CD4-positive, alpha-beta memory T cell (primary cell): ENCODE measurements around the gene SSH2. TPM values are rescaled to one million over a fixed set of nuclear protein-coding genes. Genes with fewer than 3 reads are reported as not detected.
A peak's percentile ranks its signal among the peaks of the same experiment; 100 is the strongest.

Experiments used
- CTCF ChIA-PET: fragments of 350-600 bp; sonication (Branson Sonifier 250); formaldehyde crosslinking; loops from one replicate; lab custom pipeline; 2021; ENCODE audit warnings: inconsistent platforms; ENCODE audit not compliant: partially characterized antibody; lab: Charles Lee
- POLR2A ChIA-PET: fragments of 350-600 bp; sonication (Branson Sonifier 250); formaldehyde crosslinking; loops from one replicate; lab custom pipeline; 2021; ENCODE audit not compliant: partially characterized antibody; lab: Charles Lee
- DNase-seq, 5 donors: peaks; one replicate each; pipeline versions ENCODE4 v3.0.0 to v3.0.0-alpha.2; 2020 to 2022; ENCODE audit warnings: mixed read lengths in 1 of 5
- H3K27ac ChIP-seq: one replicate; pipeline ENCODE4 v1.7.0; 2013; ENCODE audit warnings: low read depth, low read length
- H3K27me3 ChIP-seq: 2 replicates; pipeline ENCODE4 v1.7.0; 2013; ENCODE audit warnings: mild to moderate bottlenecking, low read length, moderate library complexity; ENCODE audit not compliant: insufficient read depth
- H3K36me3 ChIP-seq: 2 replicates; pipeline ENCODE4 v1.7.0; 2013; ENCODE audit warnings: mild to moderate bottlenecking, low read length, moderate library complexity; ENCODE audit not compliant: insufficient read depth
- H3K4me1 ChIP-seq: 2 replicates; pipeline ENCODE4 v1.7.0; 2013; ENCODE audit warnings: mild to moderate bottlenecking, low read length, moderate library complexity; ENCODE audit not compliant: insufficient read depth
- H3K4me3 ChIP-seq, 2 donors: one replicate each; pipeline ENCODE4 v1.7.0; 2013; ENCODE audit warnings: low read length in 2 of 2, mild to moderate bottlenecking in 1 of 2
- H3K9me3 ChIP-seq, 2 donors: one replicate each; pipeline ENCODE4 v1.7.0; 2013; ENCODE audit warnings: low read length in 2 of 2, control low read depth in 1 of 2; ENCODE audit not compliant: control insufficient read depth in 1 of 2
- H3K27ac Mint-ChIP-seq, 7 donors: one replicate each; pipeline ENCODE4 v1.8.0; 2020 to 2021; ENCODE audit warnings: mixed read lengths in 7 of 7, mild to moderate bottlenecking in 6 of 7, inconsistent platforms in 3 of 7, moderate library complexity in 3 of 7
- H3K27me3 Mint-ChIP-seq, 2 donors: one replicate each; pipeline ENCODE4 v1.8.0; 2020 to 2021; ENCODE audit warnings: mixed read lengths in 2 of 2
- H3K36me3 Mint-ChIP-seq, 2 donors: one replicate each; pipeline ENCODE4 v1.8.0; 2020 to 2021; ENCODE audit warnings: mixed read lengths in 2 of 2, inconsistent platforms in 1 of 2, mild to moderate bottlenecking in 1 of 2
- H3K4me1 Mint-ChIP-seq, 4 donors: one replicate each; pipeline ENCODE4 v1.8.0; 2020 to 2021; ENCODE audit warnings: mixed read lengths in 4 of 4, mild to moderate bottlenecking in 1 of 4
- H3K4me3 Mint-ChIP-seq, 8 donors: one replicate each; pipeline ENCODE4 v1.8.0; 2020 to 2021; ENCODE audit warnings: mixed read lengths in 8 of 8, mild to moderate bottlenecking in 7 of 8, moderate library complexity in 6 of 8, inconsistent platforms in 3 of 8
- H3K9me3 Mint-ChIP-seq, 8 donors: one replicate each; pipeline ENCODE4 v1.8.0; 2020 to 2021; ENCODE audit warnings: mixed read lengths in 8 of 8, mild to moderate bottlenecking in 5 of 8, inconsistent platforms in 3 of 8, moderate library complexity in 1 of 8
- intact Hi-C: fragments of 100-400 bp; cut with micrococcal nuclease; formaldehyde crosslinking; loops from one replicate; pipeline ENCODE4 v1.15.1; 2023
- polyA plus RNA-seq, 2 donors: library from polyadenylated mRNA; unstranded; fragments of 300-500 nt; fragmentation: Illumina TruSeq; gene quantifications; one replicate each; pipeline ENCODE4 v1.2.3, GENCODE V29; 2021
- total RNA-seq, 2 experiments: library from RNA; stranded (reverse); gene quantifications; one replicate each; pipeline ENCODE4 v1.2.3, GENCODE V29; 2021

Gene SSH2, protein sequence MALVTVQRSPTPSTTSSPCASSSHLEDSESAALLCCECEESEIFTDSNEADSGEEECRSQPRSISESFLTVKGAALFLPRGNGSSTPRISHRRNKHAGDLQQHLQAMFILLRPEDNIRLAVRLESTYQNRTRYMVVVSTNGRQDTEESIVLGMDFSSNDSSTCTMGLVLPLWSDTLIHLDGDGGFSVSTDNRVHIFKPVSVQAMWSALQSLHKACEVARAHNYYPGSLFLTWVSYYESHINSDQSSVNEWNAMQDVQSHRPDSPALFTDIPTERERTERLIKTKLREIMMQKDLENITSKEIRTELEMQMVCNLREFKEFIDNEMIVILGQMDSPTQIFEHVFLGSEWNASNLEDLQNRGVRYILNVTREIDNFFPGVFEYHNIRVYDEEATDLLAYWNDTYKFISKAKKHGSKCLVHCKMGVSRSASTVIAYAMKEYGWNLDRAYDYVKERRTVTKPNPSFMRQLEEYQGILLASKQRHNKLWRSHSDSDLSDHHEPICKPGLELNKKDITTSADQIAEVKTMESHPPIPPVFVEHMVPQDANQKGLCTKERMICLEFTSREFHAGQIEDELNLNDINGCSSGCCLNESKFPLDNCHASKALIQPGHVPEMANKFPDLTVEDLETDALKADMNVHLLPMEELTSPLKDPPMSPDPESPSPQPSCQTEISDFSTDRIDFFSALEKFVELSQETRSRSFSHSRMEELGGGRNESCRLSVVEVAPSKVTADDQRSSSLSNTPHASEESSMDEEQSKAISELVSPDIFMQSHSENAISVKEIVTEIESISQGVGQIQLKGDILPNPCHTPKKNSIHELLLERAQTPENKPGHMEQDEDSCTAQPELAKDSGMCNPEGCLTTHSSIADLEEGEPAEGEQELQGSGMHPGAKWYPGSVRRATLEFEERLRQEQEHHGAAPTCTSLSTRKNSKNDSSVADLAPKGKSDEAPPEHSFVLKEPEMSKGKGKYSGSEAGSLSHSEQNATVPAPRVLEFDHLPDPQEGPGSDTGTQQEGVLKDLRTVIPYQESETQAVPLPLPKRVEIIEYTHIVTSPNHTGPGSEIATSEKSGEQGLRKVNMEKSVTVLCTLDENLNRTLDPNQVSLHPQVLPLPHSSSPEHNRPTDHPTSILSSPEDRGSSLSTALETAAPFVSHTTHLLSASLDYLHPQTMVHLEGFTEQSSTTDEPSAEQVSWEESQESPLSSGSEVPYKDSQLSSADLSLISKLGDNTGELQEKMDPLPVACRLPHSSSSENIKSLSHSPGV (N-terminal part only)
- total RNA-seq (10 to 100 TPM; 68.9 to 70.4 TPM), polyA plus RNA-seq (10 to 100 TPM; 13.5 to 39.6 TPM)

DNA sequence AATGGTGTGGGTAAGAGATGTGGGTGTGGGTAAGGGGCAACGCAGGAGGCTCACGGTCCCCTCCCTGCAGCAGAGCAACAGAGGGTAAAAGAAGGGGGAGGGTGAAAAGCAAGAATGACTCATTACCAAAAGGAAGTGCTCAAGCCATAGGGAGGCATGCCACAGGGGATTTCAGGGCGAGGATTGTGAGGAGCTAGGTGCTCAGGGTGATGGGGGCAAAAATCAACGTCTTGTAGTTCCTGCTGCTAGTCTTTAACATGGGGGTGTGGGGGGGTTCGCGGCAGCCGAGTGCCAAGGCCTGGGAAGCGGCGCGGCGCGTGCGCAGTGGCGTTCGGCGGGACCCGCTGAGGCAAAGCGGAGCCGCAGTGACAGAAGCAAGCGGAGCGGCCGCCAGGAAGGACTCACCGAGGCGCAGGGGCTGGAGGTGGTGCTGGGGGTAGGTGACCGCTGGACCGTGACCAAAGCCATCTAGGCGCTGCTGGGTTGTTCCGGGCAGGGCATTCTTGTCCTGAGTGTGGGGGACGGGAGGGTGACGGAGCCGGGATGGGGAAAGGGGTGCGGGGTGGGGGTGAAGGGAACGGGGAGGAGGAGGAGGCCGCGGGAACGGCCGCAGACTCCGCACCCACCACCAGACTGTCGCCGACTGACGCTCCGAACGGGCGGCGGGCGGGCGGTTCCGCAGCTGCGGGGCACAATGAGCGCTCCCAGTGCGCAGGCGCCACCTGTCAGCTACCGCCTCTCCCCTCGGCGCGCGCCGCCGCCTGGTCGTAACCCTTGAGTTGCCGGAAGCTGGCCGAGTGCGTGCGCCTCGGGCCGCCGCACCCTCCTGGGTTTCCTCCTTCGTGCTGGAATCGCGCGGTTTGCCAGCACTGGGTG is at the start of gene SSH2:
SSH2 (minus strand) TSS at position 696 of the 876 bp plus-strand sequence; CDS start at position 468, 228 bp downstream.
- Histone ChIP-seq H3K4me3 (peak within 1 kb of the TSS; percentile 84 to 93), H3K4me1 (peaks cover 46% of the 10 kb centered on the region), H3K27ac (peak within 1 kb of the TSS; percentile 88), H3K27me3 (no peaks in the 10 kb centered on the region), H3K9me3 (no peaks in the 10 kb centered on the region), H3K36me3 (no peaks in the 10 kb centered on the region)
- H3K36me3 Mint-ChIP-seq: peaks cover 0 to 9% of the 10 kb centered on the region in 2 donors
- intact Hi-C loops: loop anchor here (1.0 to 5.0 kb wide), 5 partner anchors 37 to 539 kb away; partner anchors contain the start of genes GIT1 and TAOK1
- no peaks in the 10 kb centered on the region for H3K27me3 Mint-ChIP-seq
- H3K9me3 Mint-ChIP-seq: peaks cover 0 to 2% (median 0%) of the 10 kb centered on the region in 8 donors
- no peak within 1 kb of the TSS for H3K27ac Mint-ChIP-seq
- no peak within 1 kb of the TSS for H3K4me3 Mint-ChIP-seq
- peaks cover 17 to 37% (median 31%) of the 10 kb centered on the region in 4 donors for H3K4me1 Mint-ChIP-seq
- ChIA-PET CTCF (interaction anchor here (0.5 to 7.5 kb wide), 24 partner anchors 9 to 362 kb away, joined by 3 to 387 read pairs (median 6); partner anchors contain the start of gene EFCAB5), POLR2A (interaction anchor here (0.7 to 4.0 kb wide), 18 partner anchors 8 to 635 kb away, joined by 3 to 68 read pairs (median 6); partner anchors contain the start of genes ABHD15 and TP53I13)
- peak; percentile 85 to 92 (median 86) for DNase-seq

DNA sequence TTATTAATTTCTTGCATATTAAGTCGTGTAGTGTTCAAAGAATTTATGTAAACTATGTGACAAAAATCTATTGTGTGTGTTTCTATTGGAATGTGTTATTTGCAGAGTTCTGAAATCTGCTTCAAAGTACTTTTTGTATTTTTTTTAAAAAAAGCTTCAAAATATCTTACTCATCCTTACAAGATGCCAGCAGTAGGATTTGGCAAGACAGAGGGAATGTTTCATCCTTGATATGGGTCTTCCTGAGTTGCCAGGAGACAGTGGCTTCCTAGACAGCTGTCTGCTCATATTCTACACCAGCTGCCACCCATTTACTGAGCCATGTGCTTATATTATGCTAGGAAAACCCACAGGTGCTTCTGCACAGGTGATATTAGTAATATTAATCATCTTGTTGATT is 47.8 kb upstream of the SSH2 start:
- DNase-seq: no peak
- no peaks in the 10 kb centered on the region for H3K9me3 Mint-ChIP-seq
- POLR2A ChIA-PET: no interaction called here

DNA sequence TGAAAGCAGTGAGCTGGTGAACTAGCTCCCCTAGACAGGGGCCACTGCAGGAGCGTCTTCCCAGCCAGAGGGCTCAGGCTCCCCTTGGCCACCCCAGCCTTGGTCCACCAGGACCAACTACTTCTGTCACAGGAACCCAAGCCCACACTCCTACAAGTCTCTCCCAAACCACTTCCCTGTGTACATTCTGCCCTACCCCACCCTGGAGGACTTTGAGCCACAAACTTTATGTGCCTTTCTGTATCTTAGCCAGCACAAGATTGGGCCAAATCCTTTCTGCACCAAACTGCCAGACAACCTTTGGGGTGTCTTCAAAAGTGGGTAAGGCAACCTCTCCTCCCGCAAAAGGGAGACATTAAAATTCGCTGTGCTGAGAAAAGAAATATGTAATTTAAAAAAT is 43.0 kb upstream of the SSH2 start:
- H3K27ac Mint-ChIP-seq: no peak overlapping the region
- Histone ChIP-seq H3K36me3 (no peaks in the 10 kb centered on the region), H3K4me1 (no peaks in the 10 kb centered on the region), H3K27ac (no peak overlapping the region), H3K9me3 (no peaks in the 10 kb centered on the region), H3K4me3 (no peak overlapping the region), H3K27me3 (no peaks in the 10 kb centered on the region)
- H3K36me3 Mint-ChIP-seq: no peaks in the 10 kb centered on the region
- CTCF ChIA-PET: no interaction called here
- H3K4me3 Mint-ChIP-seq: no peak overlapping the region
- no peaks in the 10 kb centered on the region for H3K27me3 Mint-ChIP-seq
- POLR2A ChIA-PET: no interaction called here
- H3K9me3 Mint-ChIP-seq: no peaks in the 10 kb centered on the region
- DNase-seq: no peak
- intact Hi-C loops: no loop called here
- no peaks in the 10 kb centered on the region for H3K4me1 Mint-ChIP-seq

More for the DNA sequence above, 47.8 kb upstream of the SSH2 start:
- no peak overlapping the region for H3K4me3 Mint-ChIP-seq
- Histone ChIP-seq H3K27me3 (no peaks in the 10 kb centered on the region), H3K9me3 (no peaks in the 10 kb centered on the region), H3K27ac (no peak overlapping the region), H3K4me3 (no peak overlapping the region), H3K36me3 (no peaks in the 10 kb centered on the region), H3K4me1 (no peaks in the 10 kb centered on the region)
- H3K27ac Mint-ChIP-seq: no peak overlapping the region
- no peaks in the 10 kb centered on the region for H3K4me1 Mint-ChIP-seq
- no peaks in the 10 kb centered on the region for H3K27me3 Mint-ChIP-seq
- CTCF ChIA-PET: no interaction called here
- intact Hi-C loops: no loop called here
- no peaks in the 10 kb centered on the region for H3K36me3 Mint-ChIP-seq

DNA sequence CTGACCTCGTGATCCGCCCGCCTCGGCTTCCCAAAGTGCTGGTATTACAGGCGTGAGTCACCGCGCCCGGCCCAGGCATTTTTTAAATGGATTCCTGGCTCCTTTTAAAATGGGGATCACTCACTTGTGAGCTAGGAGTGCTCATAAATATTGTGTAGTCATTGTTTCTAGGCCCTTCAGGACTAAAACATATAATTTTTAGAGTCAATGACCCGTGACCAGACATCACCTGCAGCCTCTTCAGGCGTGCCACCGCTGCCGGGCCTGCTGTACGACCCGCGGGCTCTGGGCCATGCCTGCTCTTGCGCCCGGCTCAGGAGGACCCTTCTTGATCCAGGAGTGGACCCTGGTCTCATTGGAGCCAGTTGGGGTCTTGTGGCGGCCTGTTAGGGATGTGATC is 42.2 kb upstream of the SSH2 start:
- POLR2A ChIA-PET: no interaction called here
- H3K4me1 Mint-ChIP-seq: no peaks in the 10 kb centered on the region
- CTCF ChIA-PET: interaction anchor here (0.7 kb wide), 1 partner anchor 601 kb away, joined by 5 read pairs; no protein-coding TSS in a partner anchor

DNA sequence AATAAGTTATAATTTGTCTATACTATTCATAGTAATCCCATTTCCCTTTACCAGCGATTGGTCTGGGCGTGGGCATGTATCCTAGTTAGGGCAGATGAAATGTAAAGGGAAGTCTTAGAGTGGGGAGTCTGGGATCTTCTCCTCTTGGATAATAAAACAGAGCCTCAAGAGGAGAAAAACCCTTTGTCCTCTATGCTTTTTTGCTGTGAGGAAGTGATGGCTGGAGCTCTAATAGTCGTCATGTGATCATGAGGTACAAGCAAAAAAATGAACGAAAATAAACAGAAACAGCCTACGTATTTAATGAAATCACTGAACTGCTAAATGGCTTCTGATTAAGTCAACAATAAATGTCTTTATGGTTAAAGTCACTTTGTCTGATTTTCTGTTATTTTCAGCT is 38.2 kb upstream of the SSH2 start:
- Mint-ChIP-seq H3K4me1 (no peaks in the 10 kb centered on the region), H3K9me3 (peaks cover 0 to 6% (median 0%) of the 10 kb centered on the region in 8 donors), H3K27ac (no peak overlapping the region), H3K4me3 (no peak overlapping the region), H3K36me3 (no peaks in the 10 kb centered on the region), H3K27me3 (no peaks in the 10 kb centered on the region)
- Histone ChIP-seq H3K4me3 (no peak overlapping the region), H3K36me3 (no peaks in the 10 kb centered on the region), H3K27me3 (no peaks in the 10 kb centered on the region), H3K4me1 (no peaks in the 10 kb centered on the region), H3K27ac (no peak overlapping the region), H3K9me3 (no peaks in the 10 kb centered on the region)
- DNase-seq: no peak
- intact Hi-C loops: no loop called here
- POLR2A ChIA-PET: no interaction called here
- CTCF ChIA-PET: no interaction called here

More for the DNA sequence above, 42.2 kb upstream of the SSH2 start:
- H3K27me3 ChIP-seq: no peaks in the 10 kb centered on the region
- H3K27me3 Mint-ChIP-seq: no peaks in the 10 kb centered on the region
- H3K4me3 ChIP-seq: no peak overlapping the region
- H3K27ac Mint-ChIP-seq: no peak overlapping the region
- H3K4me1 ChIP-seq: no peaks in the 10 kb centered on the region
- H3K36me3 Mint-ChIP-seq: no peaks in the 10 kb centered on the region
- no peaks in the 10 kb centered on the region for H3K36me3 ChIP-seq
- H3K9me3 Mint-ChIP-seq: no peaks in the 10 kb centered on the region
- intact Hi-C loops: no loop called here
- no peak for DNase-seq
- H3K9me3 ChIP-seq: no peaks in the 10 kb centered on the region
- no peak overlapping the region for H3K27ac ChIP-seq
- H3K4me3 Mint-ChIP-seq: no peak overlapping the region

DNA sequence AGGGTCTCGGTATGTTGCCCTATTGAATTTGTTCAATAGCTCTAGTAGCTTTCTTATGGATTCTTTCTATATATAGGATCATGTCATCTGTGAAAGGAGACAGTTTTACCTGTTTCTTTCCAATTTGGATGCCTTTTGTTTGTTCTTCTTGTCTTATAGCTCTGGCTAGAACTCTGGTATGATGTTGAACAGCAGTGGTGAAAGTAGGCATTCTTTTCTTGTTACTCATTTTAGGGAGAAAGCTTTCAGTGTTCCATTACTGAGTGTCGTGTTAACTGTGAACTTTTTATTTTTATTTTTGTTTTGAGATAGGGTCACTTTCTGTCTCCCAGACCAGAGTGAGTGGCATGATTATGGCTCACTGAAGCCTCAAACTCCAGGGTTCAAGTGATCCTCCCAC is 32.6 kb upstream of the SSH2 start:
- H3K27ac Mint-ChIP-seq: no peak overlapping the region

More for the DNA sequence above, 32.6 kb upstream of the SSH2 start:
- ChIA-PET POLR2A (no interaction called here), CTCF (interaction anchor here (0.8 to 1.4 kb wide), 2 partner anchors 9 to 154 kb away, joined by 3 to 4 read pairs; no protein-coding TSS in a partner anchor)
- intact Hi-C loops: no loop called here
- H3K9me3 Mint-ChIP-seq: peaks cover 0 to 8% (median 0%) of the 10 kb centered on the region in 8 donors
- H3K4me3 Mint-ChIP-seq: no peak overlapping the region
- Histone ChIP-seq H3K36me3 (no peaks in the 10 kb centered on the region), H3K4me3 (no peak overlapping the region), H3K27me3 (no peaks in the 10 kb centered on the region), H3K9me3 (no peaks in the 10 kb centered on the region), H3K27ac (no peak overlapping the region), H3K4me1 (no peaks in the 10 kb centered on the region)
- no peaks in the 10 kb centered on the region for H3K4me1 Mint-ChIP-seq
- no peaks in the 10 kb centered on the region for H3K27me3 Mint-ChIP-seq
- no peaks in the 10 kb centered on the region for H3K36me3 Mint-ChIP-seq
- DNase-seq: no peak
